NCI-H524 (cell line): ENCODE results near the gene SFSWAP.
"Not testable (repeated sequence)": the region's sequence is repeated elsewhere in the genome, so short reads cannot be mapped to it uniquely, and the experiment has no call there.

ENCODE experiments used
- DNase-seq, 2 experiments: peaks; one replicate each; lab custom pipeline; 2025; lab: John Stamatoyannopoulos, UW

SFSWAP gene

GRCh38 chr12:131788070-131788469 is 77.2 kb downstream of the SFSWAP start:
- DNase-seq, result no peak

GRCh38 chr12:131789638-131790037 is 78.7 kb downstream of the SFSWAP start:
- no peak for DNase-seq

- DNase-seq, result no peak
Measured at GRCh38 chr12:131793243-131794022, 82.5 kb downstream of the SFSWAP start.

- DNase-seq, result no peak
Measured at GRCh38 chr12:131794061-131794460, 83.2 kb downstream of the SFSWAP start.

GRCh38 chr12:131794573-131794972 is 83.7 kb downstream of the SFSWAP start:
- no peak for DNase-seq

- DNase-seq, result no peak
Measured at GRCh38 chr12:131795064-131795463, 84.2 kb downstream of the SFSWAP start.

- no peak for DNase-seq
Measured at GRCh38 chr12:131795690-131796410, 85.0 kb downstream of the SFSWAP start.

GRCh38 chr12:131796411-131796736 is 85.5 kb downstream of the SFSWAP start:
- DNase-seq, result no peak

- no peak for DNase-seq
Measured at GRCh38 chr12:131796754-131797587, 86.1 kb downstream of the SFSWAP start.

GRCh38 chr12:131797588-131797934 is 86.7 kb downstream of the SFSWAP start:
- no peak for DNase-seq

- DNase-seq, result no peak
Measured at GRCh38 chr12:131799195-131799594, 88.3 kb downstream of the SFSWAP start.

- peak in 1 of 2 experiments; percentile 10 for DNase-seq
Measured at GRCh38 chr12:131799828-131800593, 89.1 kb downstream of the SFSWAP start.

GRCh38 chr12:131800594-131801135 is 89.8 kb downstream of the SFSWAP start:
- DNase-seq, result no peak

GRCh38 chr12:131801254-131801866 is 90.5 kb downstream of the SFSWAP start:
- DNase-seq, result no peak

GRCh38 chr12:131803961-131804521 is 93.2 kb downstream of the SFSWAP start:
- no peak for DNase-seq

- DNase-seq, result no peak
Measured at GRCh38 chr12:131805421-131805820, 94.5 kb downstream of the SFSWAP start.

- DNase-seq, result no peak
Measured at GRCh38 chr12:131806674-131807073, 95.8 kb downstream of the SFSWAP start.

- DNase-seq, result no peak
Measured at GRCh38 chr12:131808744-131809371, 98.0 kb downstream of the SFSWAP start.

GRCh38 chr12:131809476-131810254 is 98.8 kb downstream of the SFSWAP start:
- not testable (repeated sequence) for DNase-seq

- DNase-seq, result no peak
Measured at GRCh38 chr12:131810726-131811125, 99.8 kb downstream of the SFSWAP start.
